ENCODE measurements around the gene DIDO1.

DIDO1 gene

DNA sequence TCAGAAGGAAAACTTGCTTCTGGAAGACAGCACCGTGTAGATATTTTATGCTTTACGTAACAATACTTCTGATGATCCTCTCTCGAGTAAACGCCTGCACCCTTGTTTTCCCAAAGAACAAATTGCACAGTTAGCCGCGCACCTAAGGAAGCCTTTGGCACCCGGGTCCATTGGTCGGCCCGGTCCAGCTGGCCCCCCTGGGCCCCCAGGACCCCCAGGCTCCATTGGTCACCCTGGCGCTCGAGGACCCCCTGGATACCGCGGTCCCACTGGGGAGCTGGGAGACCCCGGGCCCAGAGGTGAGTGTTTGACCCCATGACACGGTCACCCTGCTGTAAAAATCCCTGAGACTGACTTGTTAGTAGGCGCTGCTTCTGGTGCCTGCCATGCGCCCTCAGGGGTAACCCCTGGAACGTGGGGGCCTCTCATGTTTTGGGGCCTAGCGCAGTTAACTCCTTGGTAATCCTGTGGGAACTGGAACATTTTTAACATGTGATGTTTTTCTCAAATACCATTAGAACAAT is 89.3 kb downstream of the DIDO1 start:
- TF ChIP-seq, protein P1, sequence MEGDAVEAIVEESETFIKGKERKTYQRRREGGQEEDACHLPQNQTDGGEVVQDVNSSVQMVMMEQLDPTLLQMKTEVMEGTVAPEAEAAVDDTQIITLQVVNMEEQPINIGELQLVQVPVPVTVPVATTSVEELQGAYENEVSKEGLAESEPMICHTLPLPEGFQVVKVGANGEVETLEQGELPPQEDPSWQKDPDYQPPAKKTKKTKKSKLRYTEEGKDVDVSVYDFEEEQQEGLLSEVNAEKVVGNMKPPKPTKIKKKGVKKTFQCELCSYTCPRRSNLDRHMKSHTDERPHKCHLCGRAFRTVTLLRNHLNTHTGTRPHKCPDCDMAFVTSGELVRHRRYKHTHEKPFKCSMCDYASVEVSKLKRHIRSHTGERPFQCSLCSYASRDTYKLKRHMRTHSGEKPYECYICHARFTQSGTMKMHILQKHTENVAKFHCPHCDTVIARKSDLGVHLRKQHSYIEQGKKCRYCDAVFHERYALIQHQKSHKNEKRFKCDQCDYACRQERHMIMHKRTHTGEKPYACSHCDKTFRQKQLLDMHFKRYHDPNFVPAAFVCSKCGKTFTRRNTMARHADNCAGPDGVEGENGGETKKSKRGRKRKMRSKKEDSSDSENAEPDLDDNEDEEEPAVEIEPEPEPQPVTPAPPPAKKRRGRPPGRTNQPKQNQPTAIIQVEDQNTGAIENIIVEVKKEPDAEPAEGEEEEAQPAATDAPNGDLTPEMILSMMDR (IDR thresholded peaks at IDR 0.05): no peak

DNA sequence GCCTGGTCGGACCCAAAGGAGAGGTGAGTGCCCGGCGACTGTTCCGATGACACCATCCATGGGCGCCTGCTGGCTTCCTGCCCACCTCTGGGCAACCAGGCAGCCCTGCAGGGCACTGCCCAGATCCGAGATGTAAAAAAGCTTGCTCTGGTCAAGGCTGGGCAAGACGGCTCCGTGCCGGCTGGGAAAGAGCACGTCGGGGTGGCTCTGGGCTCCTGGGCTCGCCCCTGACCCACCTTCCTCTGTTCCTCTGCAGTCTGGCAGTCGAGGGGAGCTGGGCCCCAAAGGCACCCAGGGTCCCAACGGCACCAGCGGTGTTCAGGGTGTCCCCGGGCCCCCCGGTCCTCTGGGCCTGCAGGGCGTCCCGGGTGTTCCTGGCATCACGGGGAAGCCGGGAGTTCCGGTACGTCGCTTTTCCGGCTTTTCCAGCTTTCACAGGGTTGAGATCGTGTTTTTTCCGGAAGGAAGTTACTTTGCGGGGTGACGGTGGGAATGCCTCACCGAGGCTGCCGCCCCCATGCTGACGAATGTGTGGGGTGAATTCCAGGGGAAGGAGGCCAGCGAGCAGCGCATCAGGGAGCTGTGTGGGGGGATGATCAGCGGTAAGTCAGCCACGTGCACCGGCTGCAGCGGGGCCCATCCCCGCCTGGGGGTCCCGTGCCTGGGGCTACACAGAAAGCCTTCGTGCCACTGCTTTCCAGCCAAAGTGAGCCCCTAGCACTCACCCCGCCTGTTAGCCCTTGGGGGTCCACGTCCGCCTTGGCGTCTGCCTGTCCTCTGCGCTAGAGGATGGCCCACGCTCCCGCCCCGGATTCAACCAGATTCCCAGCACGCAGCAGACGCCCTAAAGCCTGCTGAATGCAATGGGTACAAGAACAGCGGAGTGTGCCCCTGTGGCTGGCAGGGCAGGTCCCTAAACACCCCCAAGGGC is 90.1 kb downstream of the DIDO1 start:
- TF ChIP-seq, protein P1 (IDR thresholded peaks at IDR 0.05): no peak

DNA sequence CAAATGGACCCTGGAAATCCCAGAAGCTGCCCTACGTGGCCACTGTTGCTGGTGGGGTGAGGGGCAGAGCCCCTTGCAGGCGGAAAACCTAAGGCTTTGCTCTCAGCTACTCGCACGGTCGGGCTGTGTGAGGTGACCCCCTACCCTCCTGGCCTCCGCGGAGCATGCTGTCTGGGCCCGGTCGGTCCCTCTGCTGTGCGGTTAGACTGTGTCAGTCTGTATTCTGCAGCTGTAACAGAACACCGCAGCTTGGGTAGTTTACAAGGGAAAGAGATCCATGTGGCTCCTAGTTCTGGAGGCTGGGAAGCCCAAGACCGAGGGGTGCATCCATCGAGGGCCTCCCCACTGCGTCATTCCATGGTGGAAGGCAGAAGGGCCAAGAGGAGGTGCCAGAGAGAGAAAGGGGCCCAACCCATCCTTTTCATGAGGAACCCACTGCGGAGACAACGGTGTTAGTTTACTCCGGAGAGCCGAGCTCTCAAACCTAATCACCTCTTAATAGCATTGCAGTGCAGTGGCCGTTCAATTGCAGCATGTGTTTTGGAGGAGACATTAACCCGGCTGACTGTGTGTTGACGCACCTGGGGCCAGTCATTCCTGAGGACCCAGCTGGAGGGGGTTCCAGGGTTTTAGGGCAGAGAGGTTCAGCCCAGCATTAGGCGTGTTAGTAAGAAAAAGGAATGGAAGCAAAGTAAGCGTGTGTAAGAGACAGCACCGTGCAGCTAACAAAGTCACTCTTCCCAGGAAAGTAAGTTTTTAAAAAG is 91.2 kb downstream of the DIDO1 start:
- TF ChIP-seq, protein P1 (IDR thresholded peaks at IDR 0.05): no peak

DNA sequence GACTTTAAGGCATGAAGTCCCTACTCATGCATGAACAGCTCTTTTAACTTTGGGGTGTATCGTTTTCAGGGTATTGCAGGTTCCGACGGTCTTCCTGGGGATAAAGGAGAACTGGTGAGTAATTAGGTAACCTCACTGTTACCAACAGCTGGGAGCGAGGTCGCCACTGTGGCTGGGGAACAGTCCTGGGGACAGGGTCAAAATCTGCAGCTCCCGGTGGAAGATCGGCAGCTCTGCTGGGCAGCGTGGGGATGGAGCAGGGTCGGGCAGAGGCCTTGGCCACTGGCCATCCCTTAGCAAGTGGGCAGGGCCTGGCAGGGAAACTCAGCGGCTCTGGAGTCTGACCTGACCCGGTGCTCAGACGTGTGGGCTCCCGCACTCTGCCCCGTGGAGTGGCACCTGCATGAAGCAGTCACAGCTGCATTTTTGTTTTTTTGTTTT is 93.3 kb downstream of the DIDO1 start:
- TF ChIP-seq, protein P1 (IDR thresholded peaks at IDR 0.05): no peak

DNA sequence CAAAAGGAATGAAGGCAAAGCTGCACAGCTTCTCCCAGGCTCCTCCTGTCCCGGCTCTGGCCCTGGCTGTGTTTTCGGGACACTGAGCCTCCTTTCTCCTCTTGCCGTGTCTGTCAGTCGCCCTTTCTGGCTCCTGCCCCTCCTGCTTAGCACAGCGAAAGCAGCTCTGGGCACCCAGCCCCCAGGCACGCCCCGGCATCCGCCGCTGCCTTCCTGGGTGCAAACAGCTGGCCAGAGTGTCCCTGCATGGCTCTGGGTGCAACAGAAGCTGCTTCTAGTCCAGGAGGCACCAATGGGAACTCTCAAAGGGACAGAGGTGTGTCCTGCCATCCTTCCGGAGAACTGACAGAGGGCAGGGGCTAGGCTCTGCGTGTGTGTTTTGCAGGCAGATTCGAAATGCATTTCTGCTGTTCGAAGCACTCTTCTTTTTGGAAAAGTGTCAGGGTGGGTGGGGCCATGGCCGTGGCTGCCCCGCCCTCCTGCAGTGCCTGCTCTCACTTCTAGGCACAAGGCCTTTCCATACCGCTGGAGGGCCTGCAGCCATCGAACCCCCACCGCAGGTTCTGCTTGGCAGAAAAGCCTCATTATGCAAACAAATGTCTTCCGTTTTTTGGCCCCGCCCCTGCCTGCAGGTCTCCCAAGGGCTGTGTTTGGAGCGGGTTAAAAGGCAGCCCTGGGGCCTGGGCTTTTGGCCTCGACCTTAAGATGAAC is 93.9 kb downstream of the DIDO1 start:
- TF ChIP-seq, protein P1 (IDR thresholded peaks at IDR 0.05): no peak

DNA sequence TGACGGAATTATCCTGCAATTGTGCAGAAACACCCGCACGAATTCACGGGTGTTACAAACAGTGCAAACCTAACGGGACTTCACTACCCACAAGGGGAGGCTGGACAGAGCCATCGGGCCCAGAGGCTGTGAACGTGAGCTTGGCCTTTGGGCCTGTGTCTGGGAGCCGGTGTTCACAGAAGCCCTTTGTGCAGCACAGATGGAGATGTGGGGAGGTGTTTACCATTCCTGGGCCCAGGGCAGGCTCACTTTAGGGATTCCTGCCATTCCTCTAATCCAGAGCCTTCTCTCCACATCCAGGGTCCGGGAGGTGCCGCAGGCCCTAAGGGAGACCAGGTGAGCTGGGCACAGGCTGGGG is 94.5 kb downstream of the DIDO1 start:
- TF ChIP-seq, protein P1 (IDR thresholded peaks at IDR 0.05): no peak

DNA sequence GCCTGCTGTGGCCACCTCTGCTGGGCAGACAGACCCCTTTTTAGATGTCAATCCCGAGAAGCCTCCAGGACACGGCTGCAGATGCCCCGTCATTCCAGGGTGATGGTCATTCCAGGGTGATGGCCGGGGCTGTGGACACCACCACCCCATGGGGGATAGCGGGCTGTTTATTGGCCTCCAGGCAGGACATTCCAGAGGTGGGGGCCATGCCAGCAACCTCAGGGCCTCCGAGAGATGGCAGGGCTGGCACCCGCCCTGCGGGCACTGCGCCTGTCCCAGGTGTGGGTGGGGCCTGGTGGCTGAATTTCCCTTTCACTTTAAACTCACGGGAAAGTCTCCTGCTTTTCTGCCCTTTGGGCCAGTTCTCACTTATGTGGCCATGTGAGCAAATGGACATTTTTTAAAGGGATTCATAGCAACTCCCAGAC is 94.9 kb downstream of the DIDO1 start:
- TF ChIP-seq, protein P1 (IDR thresholded peaks at IDR 0.05): no peak

All from LNCAP (cell line).